Heart right ventricle (tissue), 16 donors: ENCODE measurements around the gene ALDH9A1. TPM values are rescaled to one million over a fixed set of nuclear protein-coding genes. Genes with fewer than 3 reads are reported as not detected.

ENCODE experiments used
- ATAC-seq, 8 donors: fragments of 200-7000 bp; cut with Tn5 transposase; one replicate each; pipeline ENCODE4 v1.9.1; 2020; ENCODE audit warnings: mild to moderate bottlenecking in 8 of 8, moderate library complexity in 8 of 8, moderate number of reproducible peaks in 1 of 8
- DNase-seq, 2 donors: peaks; one replicate each; pipeline ENCODE4 v3.0.0-alpha.2; 2020
- H3K27ac ChIP-seq, 10 donors: fragments of 200-600 bp; sonication (generic) in 2 of 10; one replicate each; pipeline versions ENCODE4 v1.5.0 to v1.8.0; 2020 to 2022; ENCODE audit warnings: mild to moderate bottlenecking in 3 of 10
- H3K27me3 ChIP-seq, 7 donors: fragments of 200-600 bp; one replicate each; pipeline ENCODE4 v1.8.0; 2021 to 2022; ENCODE audit warnings: mild to moderate bottlenecking in 2 of 7
- H3K36me3 ChIP-seq, 9 donors: fragments of 200-600 bp; sonication (generic) in 1 of 9; one replicate each; pipeline versions ENCODE4 v1.5.0 to v1.8.0; 2020 to 2022; ENCODE audit warnings: mild to moderate bottlenecking in 2 of 9
- H3K4me1 ChIP-seq, 9 donors: fragments of 200-600 bp; sonication (generic) in 1 of 9; one replicate each; pipeline versions ENCODE4 v1.5.0 to v1.8.0; 2020 to 2022; ENCODE audit warnings: mild to moderate bottlenecking in 4 of 9
- H3K4me3 ChIP-seq, 10 donors: fragments of 200-600 bp; sonication (generic) in 2 of 10; one replicate each; pipeline versions ENCODE4 v1.5.0 to v1.8.0; 2020 to 2022; ENCODE audit warnings: mild to moderate bottlenecking in 7 of 10, moderate library complexity in 2 of 10
- H3K9me3 ChIP-seq, 11 donors: fragments of 200-600 bp in 10 of 11; sonication (generic) in 2 of 11; one replicate each; pipeline versions ENCODE4 v1.5.0 to v1.8.0; 2013 to 2022; ENCODE audit warnings: mild to moderate bottlenecking in 2 of 11, control low read depth in 1 of 11, moderate library complexity in 1 of 11
- WGBS, 2 donors: extraction: QIAGEN DNeasy Blood & Tissue Kit; methylation state at CpG; one replicate each; pipeline ENCODE4 v1.1.7; 2013; ENCODE audit warnings: inconsistent platforms in 1 of 2; 5-methylcytosine and 5-hydroxymethylcytosine counted together
- intact Hi-C, 10 donors: fragments of 100-400 bp; cut with DNase I; formaldehyde crosslinking; loops; one replicate each; pipeline versions ENCODE4 v1.11.1 to v1.14.2; 2022
- polyA plus RNA-seq, 2 donors: library from polyadenylated mRNA; stranded (reverse); fragments of 200-250 nt; gene quantifications; one replicate each; pipeline ENCODE4 v1.2.3, GENCODE V29; 2013
- total RNA-seq, 10 donors: library from RNA; stranded (reverse); fragmentation: NEBNext Ultra II Directional in 3 of 10; extraction: Animal tissue kit (Norgen Biotek cat#: 25700) in 3 of 10; gene quantifications; one replicate each; pipeline versions ENCODE4 v1.2.1 to v1.2.4, GENCODE V29; 2021 to 2023
- TF ChIP-seq, protein P1 (sequence below), 9 donors: fragments of 200-600 bp; sonication (generic) in 2 of 9; IDR thresholded peaks; one replicate each; pipeline versions ENCODE4 v1.5.0 to v1.8.0; 2021 to 2022; ENCODE audit warnings: antibody characterized with exemption in 9 of 9, mild to moderate bottlenecking in 5 of 9, moderate library complexity in 1 of 9
- donor health status: Arrhythmogenic right ventricular cardiomyopathy.
- donor health status: ischemic (EF 13 %, LVEDD 7.1; RV severe dilation, severe dysfunction).
- donor health status: healthy with polysubstance abuse.
- donor health status: DM: no; HTN: yes; CAD: no.
- donor health status: DM: no; HTN: no; CAD: no.
- donor health status: ischemic (EF 25% LVEDD 6.9; RV normal size, moderate dysfunction).
- donor health status: ischemic (EF 25% LVEDD 5.7; RV mildly dilated, moderate dysfunction).
- donor health status: healthy.
- donor health status: DM: yes; HTN: yes; CAD: no.
- donor health status: Ischemic cardiomyopathy.
- donor health status: ischemic (EF 35%, LVEDD 5.7; RV mildly dilated, moderate dysfunction).
- donor health status: nonischemic (EF 11% LVEDD 7.7; RV severe dilation, severe dysfunction).
- donor health status: DM: yes; HTN: yes; CAD: no.
- donor health status: PGD.
- donor health status: ischemic (EF 29% LVEDD 5.4; RV normal size, mild dysfunction).
- donor health status: nonischemic (EF 23%, LVEDD 6.1; RV moderate dilation, normal function).

The ALDH9A1 gene
- total and polyA plus RNA-seq, 12 donors = 13.8 to 75.3 (median 63.6) TPM

DNA sequence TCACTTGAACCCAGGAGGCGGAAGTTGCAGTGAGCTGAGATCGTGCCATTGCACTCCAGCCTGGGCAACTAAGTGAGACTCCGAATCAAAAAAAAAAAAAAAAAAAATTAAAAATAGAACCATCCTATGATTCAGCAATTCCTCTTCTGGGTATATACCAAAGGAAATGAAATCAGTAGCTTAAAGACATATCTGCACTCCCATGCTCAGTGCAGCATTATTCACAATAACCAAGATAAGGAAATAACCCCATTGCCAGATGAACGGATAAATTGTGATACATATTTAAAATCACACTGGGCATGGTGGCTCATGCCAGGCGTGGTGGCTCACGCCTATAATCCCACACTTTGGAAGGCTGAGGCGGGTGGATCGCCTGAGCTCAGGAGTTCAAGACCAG is 23.8 kb downstream of the ALDH9A1 start:
- Histone ChIP-seq H3K27ac (no peak overlapping the region), H3K27me3 (no peaks in the 10 kb centered on the region), H3K4me3 (no peak overlapping the region), H3K36me3 (peaks cover 0 to 93% (median 28%) of the 10 kb centered on the region in 9 donors), H3K9me3 (no peaks in the 10 kb centered on the region), H3K4me1 (peaks cover 0 to 12% (median 0%) of the 10 kb centered on the region in 9 donors)
- intact Hi-C loops = no loop called here
- no peak for DNase-seq
- no peak for ATAC-seq
- TF ChIP-seq, protein P1, sequence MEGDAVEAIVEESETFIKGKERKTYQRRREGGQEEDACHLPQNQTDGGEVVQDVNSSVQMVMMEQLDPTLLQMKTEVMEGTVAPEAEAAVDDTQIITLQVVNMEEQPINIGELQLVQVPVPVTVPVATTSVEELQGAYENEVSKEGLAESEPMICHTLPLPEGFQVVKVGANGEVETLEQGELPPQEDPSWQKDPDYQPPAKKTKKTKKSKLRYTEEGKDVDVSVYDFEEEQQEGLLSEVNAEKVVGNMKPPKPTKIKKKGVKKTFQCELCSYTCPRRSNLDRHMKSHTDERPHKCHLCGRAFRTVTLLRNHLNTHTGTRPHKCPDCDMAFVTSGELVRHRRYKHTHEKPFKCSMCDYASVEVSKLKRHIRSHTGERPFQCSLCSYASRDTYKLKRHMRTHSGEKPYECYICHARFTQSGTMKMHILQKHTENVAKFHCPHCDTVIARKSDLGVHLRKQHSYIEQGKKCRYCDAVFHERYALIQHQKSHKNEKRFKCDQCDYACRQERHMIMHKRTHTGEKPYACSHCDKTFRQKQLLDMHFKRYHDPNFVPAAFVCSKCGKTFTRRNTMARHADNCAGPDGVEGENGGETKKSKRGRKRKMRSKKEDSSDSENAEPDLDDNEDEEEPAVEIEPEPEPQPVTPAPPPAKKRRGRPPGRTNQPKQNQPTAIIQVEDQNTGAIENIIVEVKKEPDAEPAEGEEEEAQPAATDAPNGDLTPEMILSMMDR (IDR thresholded peaks at IDR 0.05) = no peak
- WGBS, 2 donors = 88 to 90% methylated on average over 8 of the region's 8 CpGs

DNA sequence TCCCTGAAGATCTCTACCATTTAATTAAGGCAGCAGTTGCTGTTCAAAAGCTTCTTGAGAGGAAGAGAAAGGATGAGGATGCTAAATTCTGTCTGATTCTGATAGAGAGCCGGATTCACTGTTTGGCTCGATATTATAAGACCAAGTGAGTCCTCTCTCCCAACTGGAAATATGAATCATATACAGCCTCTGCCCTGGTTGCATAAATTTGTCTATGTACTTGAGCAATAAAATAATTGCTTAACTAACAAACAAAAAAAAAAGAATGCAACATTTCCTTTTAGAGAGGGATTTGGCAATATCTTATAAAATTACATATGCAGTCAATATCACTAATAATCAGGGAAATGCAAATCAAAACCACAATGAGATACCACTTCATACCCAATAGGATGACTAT is 26.8 kb downstream of the ALDH9A1 start:
- Histone ChIP-seq H3K9me3 (no peaks in the 10 kb centered on the region), H3K4me1 (peaks cover 0 to 18% (median 0%) of the 10 kb centered on the region in 9 donors), H3K36me3 (peaks cover 0 to 93% (median 28%) of the 10 kb centered on the region in 9 donors), H3K27me3 (no peaks in the 10 kb centered on the region), H3K27ac (no peak overlapping the region), H3K4me3 (no peak overlapping the region)
- DNase-seq = no peak
- 90 to 96% methylated on average over 2 of the region's 2 CpGs for WGBS, 2 donors
- ATAC-seq = no peak
- intact Hi-C loops = no loop called here
- TF ChIP-seq, protein P1 (IDR thresholded peaks at IDR 0.05) = no peak

DNA sequence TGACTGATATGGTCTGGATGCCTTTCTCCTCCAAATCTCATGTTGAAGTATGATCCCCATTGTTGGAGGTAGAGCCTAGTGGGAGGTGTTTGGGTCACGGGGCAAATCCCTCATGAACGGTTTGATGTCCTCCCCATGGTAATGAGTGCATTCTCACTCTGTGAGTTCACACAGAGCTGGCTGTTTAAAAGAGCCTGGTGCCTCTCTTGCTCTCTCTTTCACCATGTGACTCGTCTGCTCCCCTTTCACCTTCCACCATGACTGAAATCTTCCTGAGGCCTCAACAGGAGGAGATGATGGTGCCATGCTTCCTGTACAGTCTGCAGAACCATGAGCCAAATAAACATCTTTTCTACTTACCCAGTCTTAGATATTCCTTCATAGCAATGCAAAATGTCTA is 30.2 kb downstream of the ALDH9A1 start:
- WGBS, 2 donors = 89 to 93% methylated on average over 3 of the region's 3 CpGs
- Histone ChIP-seq H3K4me3 (no peak overlapping the region), H3K27ac (no peak overlapping the region), H3K27me3 (no peaks in the 10 kb centered on the region), H3K4me1 (peaks cover 0 to 19% (median 0%) of the 10 kb centered on the region in 9 donors), H3K9me3 (no peaks in the 10 kb centered on the region), H3K36me3 (peaks cover 0 to 96% (median 25%) of the 10 kb centered on the region in 9 donors)
- ATAC-seq (no peak), DNase-seq (no peak)
- TF ChIP-seq, protein P1 (IDR thresholded peaks at IDR 0.05) = no peak
- intact Hi-C loops = loop anchor here in 1 of 10 donors (10.0 kb wide), 1 partner anchor 63 kb away; no protein-coding TSS in a partner anchor

DNA sequence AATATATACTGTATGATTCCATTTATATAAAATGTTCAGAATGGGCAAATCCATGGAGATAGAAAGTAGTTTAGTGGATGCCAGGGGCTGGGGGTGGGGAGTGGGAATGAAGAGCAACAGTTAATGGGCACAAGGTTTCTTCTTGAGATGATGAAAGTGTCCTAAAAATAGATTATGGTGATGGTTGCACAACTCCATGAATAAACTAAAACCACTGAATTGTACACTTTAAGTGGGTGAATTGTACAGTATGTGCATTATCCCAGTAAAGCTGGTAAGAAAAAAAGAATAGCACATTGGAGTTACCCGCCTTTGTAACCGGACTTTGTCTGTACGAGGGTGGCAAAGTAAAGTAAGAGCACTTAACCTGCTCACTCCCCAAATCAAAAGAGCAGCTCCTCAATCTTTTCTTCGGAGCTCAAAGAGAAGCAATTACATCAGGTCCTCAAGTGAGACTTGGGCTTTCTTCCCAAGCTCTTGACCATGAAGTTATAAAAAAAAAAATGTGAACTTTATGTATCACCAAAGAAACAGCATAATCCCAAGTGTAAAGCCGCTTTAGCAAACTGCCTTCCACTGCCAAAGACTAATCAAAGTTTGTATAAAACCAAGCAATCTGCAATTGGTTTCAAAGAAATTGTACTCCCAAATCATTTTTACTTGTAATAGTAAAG is 32.1 kb downstream of the ALDH9A1 start:
- no peak for DNase-seq
- no peaks in the 10 kb centered on the region for H3K27me3 ChIP-seq
- TF ChIP-seq, protein P1 (IDR thresholded peaks at IDR 0.05) = no peak
- no peak for ATAC-seq
- intact Hi-C loops = loop anchor here in 1 of 10 donors (10.0 kb wide), 1 partner anchor 61 kb away; no protein-coding TSS in a partner anchor
- peaks cover 0 to 22% (median 13%) of the 10 kb centered on the region in 9 donors for H3K4me1 ChIP-seq
- H3K9me3 ChIP-seq = no peaks in the 10 kb centered on the region
- WGBS, 2 donors = 70 to 82% methylated on average over 5 of the region's 5 CpGs
- no peak overlapping the region for H3K27ac ChIP-seq
- H3K36me3 ChIP-seq = peaks cover 0 to 99% (median 31%) of the 10 kb centered on the region in 9 donors
- H3K4me3 ChIP-seq = no peak overlapping the region
